Psoas muscle (tissue), 8 donors: ENCODE data around the gene PRMT2. TPM values are rescaled to one million over a fixed set of nuclear protein-coding genes. Genes with fewer than 3 reads are reported as not detected.
A peak's percentile ranks its signal among the peaks of the same experiment; 100 is the strongest.

Experiments used
- ATAC-seq, 4 donors: fragments of 200-7000 bp; cut with Tn5 transposase; one replicate each; pipeline ENCODE4 v1.9.1; 2020; ENCODE audit warnings: moderate library complexity in 3 of 4, mild to moderate bottlenecking in 2 of 4
- DNase-seq, 2 donors: peaks; one replicate each; pipeline ENCODE4 v3.0.0-alpha.2; 2020
- H3K27ac ChIP-seq: fragments of 200-600 bp; one replicate; pipeline ENCODE4 v1.8.0; 2022
- H3K27me3 ChIP-seq, 3 donors: fragments of 200-600 bp in 1 of 3; one replicate each; pipeline versions ENCODE4 v1.6.1 to v1.8.0; 2013 to 2022; ENCODE audit warnings: low read length in 2 of 3, mild to moderate bottlenecking in 2 of 3, moderate library complexity in 1 of 3; ENCODE audit not compliant: insufficient read depth in 3 of 3
- H3K36me3 ChIP-seq, 2 donors: fragments of 200-600 bp in 1 of 2; one replicate each; pipeline versions ENCODE4 v1.6.1 to v1.8.0; 2013 to 2022; ENCODE audit warnings: low read depth in 1 of 2, mild to moderate bottlenecking in 1 of 2, moderate library complexity in 1 of 2; ENCODE audit not compliant: insufficient read depth in 1 of 2
- H3K4me1 ChIP-seq: fragments of 200-600 bp; one replicate; pipeline ENCODE4 v1.8.0; 2022
- H3K4me3 ChIP-seq: fragments of 200-600 bp; one replicate; pipeline ENCODE4 v1.8.0; 2022; ENCODE audit warnings: mild to moderate bottlenecking
- H3K9me3 ChIP-seq: fragments of 200-600 bp; one replicate; pipeline ENCODE4 v1.8.0; 2022
- CTCF ChIP-seq: fragments of 200-600 bp; IDR thresholded peaks from one replicate; pipeline ENCODE4 v1.8.0; 2022; ENCODE audit warnings: antibody characterized with exemption
- WGBS, 3 donors: extraction: QIAGEN DNeasy Blood & Tissue Kit; methylation state at CpG; one replicate each; pipeline versions ENCODE4 v1.1.6 to v1.1.7; 2013; 5-methylcytosine and 5-hydroxymethylcytosine counted together
- intact Hi-C, 2 donors: fragments of 100-400 bp; cut with DNase I; formaldehyde crosslinking; loops; one replicate each; pipeline versions ENCODE4 v1.11.0 to v1.14.2; 2022
- polyA plus RNA-seq, 3 donors: library from polyadenylated mRNA; stranded (reverse); fragments of 200-250 nt; gene quantifications; one replicate each; pipeline ENCODE4 v1.2.3, GENCODE V29; 2013
- total RNA-seq, 4 donors: library from RNA; stranded (reverse); fragmentation: NEBNext Ultra II Directional in 2 of 4; extraction: Animal tissue kit (Norgen Biotek cat#: 25700) in 2 of 4; gene quantifications; one replicate each; pipeline versions ENCODE4 v1.2.1 to v1.2.4, GENCODE V29; 2021 to 2023
- donor health status: healthy with polysubstance abuse.
- donor health status: DM: no; HTN: no; CAD: no; lungs with moderate emphysema.
- donor health status: Bipolar disorder and iron deficiency.
- donor health status: healthy.
- donor health status: DM: yes; HTN: yes; CAD: no.
- donor health status: DM: no; HTN: no; CAD: no.
- donor health status: DM: no; HTN: no; CAD: no.
- donor health status: DM: yes; HTN: yes; CAD: no.

PRMT2 gene
- total and polyA plus RNA-seq, 7 donors: 15.4 to 41.5 (median 28.5) TPM

GRCh38 chr21:46603228-46603627, 32.2 kb upstream of the PRMT2 start:
- Histone ChIP-seq H3K36me3 (no peaks in the 10 kb centered on the region), H3K27ac (no peak overlapping the region), H3K4me1 (no peaks in the 10 kb centered on the region), H3K4me3 (no peak overlapping the region), H3K27me3 (peaks cover 0 to 5% (median 1%) of the 10 kb centered on the region in 3 donors), H3K9me3 (no peaks in the 10 kb centered on the region)
- WGBS, 3 donors: 39 to 52% (median 43%) methylated on average over 7 to 9 of the region's 9 CpGs
- no peak for DNase-seq
- TF ChIP-seq CTCF: no peak
- intact Hi-C loops: no loop called here
- no peak for ATAC-seq

GRCh38 chr21:46604329-46604974, 31.0 kb upstream of the PRMT2 start:
- DNase-seq (no peak), ATAC-seq (no peak)
- peaks cover 0 to 5% (median 1%) of the 10 kb centered on the region in 3 donors for H3K27me3 ChIP-seq
- H3K4me1 ChIP-seq: no peaks in the 10 kb centered on the region
- H3K4me3 ChIP-seq: no peak overlapping the region
- intact Hi-C loops: no loop called here
- no peaks in the 10 kb centered on the region for H3K9me3 ChIP-seq
- no peak overlapping the region for H3K27ac ChIP-seq
- no peaks in the 10 kb centered on the region for H3K36me3 ChIP-seq
- 82 to 86% (median 84%) methylated on average over 9 of the region's 9 CpGs for WGBS, 3 donors
- TF ChIP-seq CTCF: no peak

GRCh38 chr21:46604975-46605766, 30.3 kb upstream of the PRMT2 start, which contains the start of gene S100B:
TSS of gene S100B (minus strand) at chr21:46605082. CDS start at chr21:46602415, 2,667 bp downstream.
- H3K4me3 ChIP-seq: no peak within 1 kb of the TSS
- DNase-seq (no peak), ATAC-seq (no peak)
- no peak for TF ChIP-seq CTCF
- WGBS, 3 donors: 51 to 57% (median 54%) methylated on average over 15 of the region's 15 CpGs
- H3K36me3 ChIP-seq: no peaks in the 10 kb centered on the region
- no peaks in the 10 kb centered on the region for H3K4me1 ChIP-seq
- H3K27me3 ChIP-seq: peaks cover 0 to 7% (median 3%) of the 10 kb centered on the region in 3 donors
- no peak within 1 kb of the TSS for H3K27ac ChIP-seq
- H3K9me3 ChIP-seq: no peaks in the 10 kb centered on the region
- intact Hi-C loops: no loop called here

GRCh38 chr21:46605767-46606426, 29.6 kb upstream of the PRMT2 start:
- 74 to 83% (median 80%) methylated on average over 14 of the region's 14 CpGs for WGBS, 3 donors
- intact Hi-C loops: no loop called here
- Histone ChIP-seq H3K36me3 (no peaks in the 10 kb centered on the region), H3K4me1 (no peaks in the 10 kb centered on the region), H3K4me3 (no peak overlapping the region), H3K27ac (no peak overlapping the region), H3K9me3 (no peaks in the 10 kb centered on the region), H3K27me3 (peaks cover 0 to 7% (median 6%) of the 10 kb centered on the region in 3 donors)
- peak in 1 of 4 donors; percentile 40 for ATAC-seq
- TF ChIP-seq CTCF: no peak
- peak; percentile 31 to 63 for DNase-seq
